H1 (cell line): ENCODE measurements around the gene COL6A6. TPM values are rescaled to one million over a fixed set of nuclear protein-coding genes. Genes with fewer than 3 reads are reported as not detected.

Experiments
- CREB1 ChIP-seq: IDR thresholded peaks from 2 replicates; pipeline ENCODE4 v1.6.1; 2012; ENCODE audit warnings: inconsistent platforms
- KDM4A ChIP-seq: IDR thresholded peaks from one replicate; pipeline ENCODE4 v1.7.1; 2012; ENCODE audit warnings: low read depth, mild to moderate bottlenecking, moderate library complexity, low read length, inconsistent platforms; ENCODE audit not compliant: severe bottlenecking
- KDM5A ChIP-seq: fragments of 200-600 bp; IDR thresholded peaks from 2 replicates; pipeline ENCODE4 v1.7.1; 2012; ENCODE audit warnings: mild to moderate bottlenecking, low read length, inconsistent platforms, mixed read lengths
- POU5F1 ChIP-seq: IDR thresholded peaks from 2 replicates; pipeline ENCODE4 v1.6.1; 2011; ENCODE audit warnings: low read depth, mild to moderate bottlenecking, low read length, moderate library complexity
- polyA plus RNA-seq, 7 experiments: library from polyadenylated mRNA; depleted of rRNA in 3 of 7; stranded (reverse) in 5 of 7; unstranded in 2 of 7; fragments of >200 nt in 5 of 7; fragments of 200-250 nt in 2 of 7; gene quantifications; 1 replicate in 5 of 7; 2 replicates in 1 of 7; 4 replicates in 1 of 7; pipeline versions ENCODE4 v1.2.1 to v1.2.3, GENCODE V29; 2011 to 2013; ENCODE audit warnings: missing spikeins in 2 of 7, mixed read lengths in 2 of 7
- total RNA-seq: library from RNA; stranded (reverse); fragmentation: NEBNext Ultra II Directional; extraction: Animal tissue kit (Norgen Biotek cat#: 25700); gene quantifications from 2 replicates; pipeline ENCODE4 v1.2.1, GENCODE V29; 2021

Gene COL6A6
- total and polyA plus RNA-seq, 2 of the 8 experiments (the other 6 are each of a cell fraction or from before 2014, with no cell fraction given), result 0.02 to 0.09 TPM

DNA sequence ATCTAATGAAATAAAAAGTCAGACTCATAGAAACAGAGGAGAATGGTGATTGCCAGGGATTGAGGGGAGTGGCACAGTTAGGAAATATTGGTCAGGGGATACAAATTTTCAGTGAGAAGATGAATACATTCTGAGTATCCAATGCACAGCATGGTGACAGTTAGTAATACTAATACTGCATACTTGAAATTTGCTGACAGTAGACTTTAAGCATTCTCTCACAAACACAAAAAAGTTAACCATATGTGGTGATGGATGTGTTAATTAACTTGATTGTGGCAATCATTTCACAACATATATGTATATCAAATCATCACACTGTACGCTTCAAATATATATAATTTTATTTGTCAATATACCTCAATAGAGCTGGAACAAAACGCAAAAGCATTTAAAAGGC lies 9.2 kb upstream of the COL6A6 start (continued):
- no peak for TF ChIP-seq POU5F1
- no peak for TF ChIP-seq KDM5A
- TF ChIP-seq KDM4A, result no peak
- no peak for TF ChIP-seq CREB1
